HG03521 (cell line): ENCODE measurements around the gene DIO3.

Experiments used
- ATAC-seq: cut with Tn5 transposase; IDR thresholded peaks from one replicate; pipeline ENCODE4 v1.9.1; 2021; ENCODE audit warnings: mild to moderate bottlenecking, moderate library complexity; ENCODE audit not compliant: unreplicated experiment

DIO3 gene

DNA sequence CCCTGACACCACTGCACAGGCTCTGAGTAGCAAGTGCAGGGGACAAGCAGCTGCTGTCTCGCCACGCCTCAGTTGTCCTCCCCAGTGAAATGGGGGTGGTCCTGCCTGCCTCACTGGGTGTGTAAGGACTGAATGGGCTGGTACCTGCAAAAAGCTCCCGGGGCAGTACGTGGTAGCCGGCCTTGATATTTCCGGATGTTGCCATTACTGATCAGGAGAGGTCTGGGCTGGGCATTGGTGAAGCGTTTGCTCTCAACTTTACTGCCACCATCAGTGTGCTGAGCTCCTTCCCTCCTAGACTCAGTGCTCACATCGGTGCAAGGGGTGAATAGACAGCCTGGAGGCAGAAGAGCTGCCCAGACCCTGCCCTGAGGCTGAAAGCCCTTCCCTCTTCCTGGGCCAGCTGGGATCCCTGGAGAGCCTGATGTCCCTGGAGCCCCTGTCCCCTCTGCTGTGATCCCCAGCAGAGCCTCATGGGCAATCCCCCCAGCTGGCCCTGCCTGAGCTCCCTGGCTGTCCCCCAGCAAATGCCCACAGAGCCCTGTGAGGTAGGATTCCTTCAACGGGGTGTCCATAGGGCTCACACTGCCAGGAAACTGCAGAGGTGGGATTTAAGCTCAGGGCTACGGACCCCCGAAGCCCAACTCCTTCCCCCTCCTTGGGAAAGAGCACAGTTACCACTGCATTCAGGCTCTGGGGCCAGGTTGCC lies 18.2 kb downstream of the DIO3 start:
- ATAC-seq = no peak

DNA sequence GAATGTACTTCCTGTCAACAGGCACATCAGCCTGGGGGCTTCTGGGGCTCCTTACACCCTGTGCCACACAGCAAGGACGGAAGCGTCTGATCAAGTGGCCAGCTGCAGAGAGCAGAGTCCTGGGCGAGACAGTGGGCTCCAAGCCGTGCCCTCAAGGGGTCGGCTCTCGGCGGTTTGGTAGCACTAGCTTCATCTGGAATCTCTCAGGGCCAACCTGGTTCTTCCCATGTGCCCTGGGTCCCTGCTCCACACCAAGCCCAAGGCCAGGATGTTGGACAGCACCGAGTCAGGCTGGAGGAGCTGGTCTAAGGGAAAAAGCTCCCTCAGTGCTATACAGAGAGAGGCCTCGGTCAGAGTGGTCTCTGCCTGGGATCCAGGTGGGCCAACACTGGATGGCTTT lies 20.5 kb downstream of the DIO3 start:
- no peak for ATAC-seq

DNA sequence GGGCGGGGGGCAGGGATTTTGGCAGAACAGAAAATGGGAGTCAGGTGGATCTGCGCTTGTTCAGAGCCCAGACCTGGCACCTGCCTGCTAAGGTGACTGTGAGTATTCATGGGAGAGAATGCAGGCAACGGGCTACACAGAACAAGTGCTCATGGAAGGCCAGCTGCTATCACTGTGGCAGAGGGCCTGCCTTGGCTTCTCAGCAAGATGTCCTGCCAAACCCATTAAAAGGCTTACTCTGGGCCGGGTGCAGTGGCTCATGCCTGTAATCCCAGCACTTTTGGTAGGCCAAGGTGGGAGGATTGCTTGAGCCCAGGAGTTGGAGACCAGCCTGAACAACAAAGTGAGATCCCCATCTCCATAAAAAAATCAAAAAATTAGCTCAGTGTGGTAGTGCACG lies 21.0 kb downstream of the DIO3 start:
- no peak for ATAC-seq

DNA sequence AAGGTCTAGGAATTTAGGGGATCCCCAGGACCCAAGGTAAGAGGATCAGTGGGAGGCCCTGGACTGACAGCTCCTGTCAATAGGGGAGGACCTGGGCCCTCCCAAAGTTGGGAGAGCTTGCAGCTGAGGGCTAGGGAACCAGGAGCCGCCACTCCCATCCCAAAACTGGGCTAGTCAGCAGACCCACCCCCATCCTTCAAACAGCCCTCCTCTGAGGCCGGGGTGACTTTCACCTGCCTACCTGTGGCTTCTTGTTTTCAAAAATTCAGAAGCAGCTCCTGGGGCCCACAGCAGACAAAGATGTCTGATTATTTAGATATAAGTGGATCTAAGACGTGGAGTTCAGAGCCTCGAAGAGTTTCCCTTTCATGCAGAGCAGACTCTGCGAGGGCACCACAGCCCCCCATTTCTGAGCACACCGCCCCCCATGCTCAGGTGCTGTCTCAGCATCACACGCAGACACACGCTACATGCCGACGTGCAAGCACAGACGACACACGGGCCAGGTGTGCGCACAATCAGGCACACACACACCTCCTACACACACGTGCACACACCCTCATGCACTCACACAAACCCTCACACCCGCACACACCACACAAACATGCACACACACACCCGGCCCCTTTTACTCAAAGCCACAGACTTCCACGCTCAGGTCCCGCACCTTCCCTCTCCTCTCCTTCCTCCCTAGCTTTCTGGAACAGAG lies 21.9 kb downstream of the DIO3 start:
- no peak for ATAC-seq

DNA sequence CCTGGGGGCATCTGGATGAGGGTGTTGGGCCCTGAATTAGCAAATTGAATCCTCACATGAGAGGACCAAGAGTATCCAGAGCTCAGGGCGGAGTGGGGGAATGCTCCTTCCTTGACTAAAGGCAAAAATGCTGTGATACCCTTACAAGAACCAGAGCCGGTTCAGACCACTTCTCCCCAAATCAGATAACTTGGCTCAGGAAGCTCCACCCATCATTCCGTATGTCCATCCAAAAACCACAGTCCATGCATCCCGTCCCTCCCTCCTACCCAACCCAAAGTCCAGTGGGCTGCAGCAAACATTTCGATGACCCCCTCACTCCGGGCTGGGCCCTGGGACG lies 22.4 kb downstream of the DIO3 start:
- ATAC-seq = no peak

DNA sequence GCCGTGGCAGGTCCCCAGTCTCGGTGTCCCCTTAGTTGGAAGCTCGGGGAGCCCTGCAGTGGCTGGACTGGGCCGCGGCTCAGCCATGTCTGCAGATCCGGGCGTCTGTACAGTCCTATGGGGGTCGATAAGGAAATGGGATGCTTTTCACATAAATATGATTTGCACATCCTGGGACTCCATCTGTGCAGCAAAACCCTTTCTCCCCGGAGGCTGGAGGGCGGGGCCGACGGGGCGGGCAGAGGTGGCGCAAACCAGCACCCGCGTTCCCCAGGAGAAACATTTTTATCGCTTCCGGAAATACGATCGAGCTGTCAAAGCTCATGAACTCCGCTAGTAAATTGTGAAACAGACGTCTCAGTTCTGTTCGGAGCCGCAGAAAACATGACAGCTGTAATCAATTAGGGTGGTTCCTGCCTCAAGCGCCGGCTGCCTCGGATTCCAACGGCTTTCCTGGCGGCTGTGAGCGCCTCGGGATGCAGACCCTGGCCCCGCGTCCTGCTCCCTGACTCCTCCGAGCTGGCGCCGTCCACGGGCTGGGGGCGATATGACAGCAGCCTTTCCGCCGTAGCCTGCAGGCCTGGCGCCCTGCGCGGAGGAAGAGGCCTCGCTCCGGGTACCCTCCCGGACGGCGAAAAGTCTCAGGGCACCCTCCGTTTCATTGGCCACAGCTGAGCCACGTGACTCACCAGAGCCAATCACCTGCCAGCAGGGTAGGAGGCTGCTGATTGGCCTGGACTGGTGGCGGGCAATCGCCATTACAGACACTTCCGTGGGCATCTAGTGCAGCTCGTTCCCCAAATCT lies 23.0 kb downstream of the DIO3 start:
- ATAC-seq = no peak

DNA sequence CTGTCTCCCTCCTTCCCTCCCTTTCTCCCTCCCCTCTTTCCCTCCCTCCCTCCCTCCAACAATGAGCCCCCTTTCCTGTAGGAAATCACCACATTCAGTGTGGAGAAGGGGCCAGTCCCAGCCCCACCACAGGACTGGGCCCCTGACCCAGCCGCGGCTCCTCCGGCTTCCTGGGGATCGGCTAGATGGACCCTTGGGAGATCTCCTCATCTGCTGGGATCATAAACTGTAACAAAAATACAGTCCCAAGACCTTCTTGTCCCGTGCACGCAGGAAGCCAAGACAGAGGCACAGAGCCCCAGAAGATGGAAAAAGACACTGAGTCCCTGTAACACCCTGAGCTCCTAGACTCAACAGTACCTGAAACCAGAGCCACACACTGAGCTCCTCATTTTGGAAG lies 23.9 kb downstream of the DIO3 start:
- ATAC-seq = no peak

DNA sequence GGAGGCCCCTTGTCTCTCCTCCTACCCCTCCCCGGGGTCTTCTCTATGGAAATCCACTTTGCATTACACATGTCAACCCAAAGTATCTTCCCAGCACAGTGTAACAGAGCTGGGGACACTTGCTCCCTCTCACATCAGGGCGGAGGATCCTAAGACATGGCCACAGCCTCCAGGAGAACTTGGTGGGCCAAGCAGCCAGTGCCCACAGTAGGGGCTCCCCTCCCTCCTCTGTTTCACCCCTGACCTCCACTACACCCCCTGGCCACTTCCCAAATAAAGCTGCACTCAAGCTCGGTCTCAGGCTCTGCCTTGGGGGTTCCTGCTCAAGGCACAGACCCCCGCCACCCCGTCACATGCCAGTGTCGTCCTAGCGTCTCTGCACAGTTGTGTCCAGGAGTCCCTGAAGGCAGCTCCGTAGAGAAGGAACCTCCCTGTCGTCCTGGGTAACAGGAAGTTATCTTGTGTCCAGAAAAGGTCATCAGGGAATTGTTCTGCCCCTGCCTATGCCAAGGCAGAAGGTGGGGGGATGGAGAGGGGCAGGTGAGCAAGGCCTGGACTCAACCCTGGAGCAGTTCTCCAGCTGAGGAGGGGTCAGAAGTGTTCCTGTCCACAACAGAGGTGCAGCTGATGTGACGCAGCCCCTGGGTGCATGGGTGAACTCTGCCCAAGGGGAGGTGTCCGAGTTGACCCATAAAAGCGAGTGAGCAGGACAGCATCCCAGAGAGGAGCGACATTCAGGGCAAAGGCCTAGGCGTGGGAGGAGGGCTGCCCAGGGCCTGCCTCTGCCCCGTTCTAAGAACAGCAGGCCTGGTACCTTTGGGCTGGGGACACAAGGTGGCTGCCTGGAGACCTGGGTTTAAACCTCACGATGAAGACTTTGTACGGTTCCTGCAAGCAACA lies 25.5 kb downstream of the DIO3 start:
- ATAC-seq = no peak

DNA sequence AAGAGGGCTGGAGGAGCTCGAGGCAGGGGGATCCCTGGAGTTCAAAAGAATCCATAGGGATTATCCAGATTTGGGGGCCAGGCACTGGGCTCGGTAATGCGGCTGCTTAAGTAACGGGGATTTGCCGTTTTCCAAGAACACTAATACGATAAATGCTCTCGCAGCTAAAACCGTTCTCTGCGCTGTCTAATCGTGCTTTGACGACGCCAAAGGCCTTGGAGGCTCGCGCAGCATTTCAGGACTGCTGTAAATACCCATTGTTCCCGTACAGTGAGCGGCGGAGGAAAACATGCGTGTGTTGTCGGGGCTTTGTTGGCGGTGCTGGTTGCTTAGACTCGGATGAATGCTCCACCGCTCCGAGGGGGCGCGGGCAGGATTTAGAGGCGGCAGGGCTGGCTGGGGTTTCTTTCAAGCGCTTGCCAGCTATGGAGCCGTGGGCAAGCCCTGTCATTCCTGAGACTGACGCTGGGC lies 26.2 kb downstream of the DIO3 start:
- no peak for ATAC-seq

DNA sequence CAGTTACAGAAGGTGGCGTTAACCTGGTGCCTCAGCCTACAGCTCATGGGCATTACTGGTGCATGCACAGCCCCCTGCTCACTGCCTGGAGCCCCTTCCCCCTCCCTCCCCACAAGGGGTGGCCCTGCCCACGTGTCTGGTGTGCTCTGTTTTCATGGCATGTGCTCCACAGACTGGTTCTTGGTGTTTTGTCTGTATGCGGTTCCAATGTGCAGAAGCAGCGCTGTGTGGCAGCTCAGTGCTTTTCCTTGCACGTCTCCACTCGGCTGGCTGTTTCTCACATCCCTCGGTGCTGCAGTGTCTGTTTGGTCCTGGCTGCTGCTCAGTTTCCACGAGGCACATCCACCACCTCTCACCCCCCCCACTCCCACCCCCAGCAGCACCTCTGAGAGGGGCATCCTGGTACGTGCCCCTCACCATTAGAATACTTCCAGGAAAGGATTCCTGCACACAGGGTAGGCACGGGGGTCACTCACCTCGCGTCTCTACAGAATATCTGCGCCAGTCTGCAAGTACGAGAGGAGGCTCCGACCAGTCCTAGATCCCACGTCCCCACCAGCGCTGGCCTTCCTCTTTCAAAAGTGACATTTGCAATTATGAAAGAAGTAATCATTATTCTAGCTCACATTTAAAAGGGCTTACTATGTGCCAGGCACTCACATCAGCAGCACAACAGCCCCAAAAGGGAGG lies 27.1 kb downstream of the DIO3 start:
- no peak for ATAC-seq

DNA sequence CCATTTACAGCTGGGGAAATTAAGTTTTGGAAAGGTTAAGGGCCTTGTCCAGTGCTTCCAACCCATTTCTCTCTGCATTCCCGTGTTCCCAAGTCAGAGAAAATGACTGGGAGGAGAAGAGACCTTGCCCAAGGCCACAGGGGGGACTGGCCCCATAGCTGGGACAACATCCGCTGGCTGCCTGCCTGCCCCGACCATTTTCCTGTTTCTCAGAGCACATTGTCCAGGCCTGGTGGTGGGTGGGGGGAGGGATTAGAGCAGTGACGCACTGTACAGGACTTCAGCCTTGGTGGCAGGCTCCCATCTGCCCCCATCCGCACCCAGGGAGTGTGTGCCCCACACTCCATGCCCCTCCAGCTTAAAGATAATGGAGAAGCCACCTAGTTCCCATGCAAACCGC lies 27.7 kb downstream of the DIO3 start:
- ATAC-seq = no peak

DNA sequence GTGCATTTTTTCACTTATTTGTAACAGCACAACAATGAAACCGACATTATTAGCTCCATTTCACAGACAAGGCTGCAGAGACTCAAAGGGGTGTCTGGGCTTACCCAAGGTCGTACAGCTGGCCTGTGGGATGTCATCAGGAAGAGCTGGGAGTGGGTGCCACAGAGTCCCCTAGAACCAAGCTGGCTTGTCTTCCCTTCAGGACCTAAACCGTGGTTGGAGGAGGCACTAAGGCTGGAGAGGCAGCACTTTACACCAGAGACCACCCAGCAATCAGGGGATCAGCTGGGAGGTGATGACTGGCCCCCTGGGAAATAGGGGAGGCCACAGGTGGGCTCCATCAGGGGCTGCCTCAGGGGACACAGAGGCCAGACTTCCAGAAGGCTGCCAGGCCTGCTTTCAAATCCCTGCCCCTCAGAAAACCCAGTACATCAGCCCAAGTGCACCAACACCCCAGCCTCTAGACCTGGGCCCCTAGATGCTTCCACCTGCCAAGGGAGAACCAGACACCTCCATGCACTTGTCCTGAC lies 28.3 kb downstream of the DIO3 start:
- ATAC-seq = no peak

DNA sequence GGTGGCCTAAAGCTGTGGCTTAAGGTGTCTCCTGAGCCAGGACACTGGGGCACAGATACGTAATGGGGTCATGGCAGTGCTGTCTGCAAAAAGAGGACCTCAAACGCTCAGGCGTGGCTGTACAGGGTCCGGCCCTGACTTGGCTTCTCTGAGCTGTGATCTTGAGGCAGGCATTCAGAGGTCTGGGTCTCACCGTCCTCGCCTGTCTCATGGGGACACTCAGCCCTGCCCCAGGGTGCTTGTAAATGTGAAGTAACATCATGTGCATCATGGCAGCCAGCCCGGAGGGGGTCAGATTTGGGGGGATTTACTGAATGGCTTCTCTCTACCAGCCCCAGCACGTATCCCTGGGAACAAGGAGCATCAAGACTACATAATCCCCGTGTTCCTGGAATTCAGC lies 28.8 kb downstream of the DIO3 start:
- ATAC-seq = no peak

DNA sequence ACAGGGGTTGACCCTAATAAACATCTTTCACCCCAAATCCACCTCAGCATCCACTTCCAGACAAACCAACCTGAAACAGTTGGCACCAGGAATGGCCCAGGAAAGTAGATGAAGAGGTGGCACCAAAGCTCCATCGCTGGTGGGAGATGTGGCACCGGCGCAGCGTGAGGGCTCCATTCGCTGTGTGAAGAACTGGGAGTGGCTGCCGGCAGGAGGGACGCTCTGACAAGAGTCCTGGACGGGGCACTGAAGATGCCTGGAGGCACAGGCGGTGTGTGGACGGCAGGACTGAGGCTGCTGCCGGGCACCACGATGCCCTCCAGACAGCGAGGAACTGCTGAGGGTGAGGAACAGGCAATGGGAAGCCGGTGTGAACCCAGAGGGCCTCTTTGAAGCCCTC lies 29.3 kb downstream of the DIO3 start:
- no peak for ATAC-seq

DNA sequence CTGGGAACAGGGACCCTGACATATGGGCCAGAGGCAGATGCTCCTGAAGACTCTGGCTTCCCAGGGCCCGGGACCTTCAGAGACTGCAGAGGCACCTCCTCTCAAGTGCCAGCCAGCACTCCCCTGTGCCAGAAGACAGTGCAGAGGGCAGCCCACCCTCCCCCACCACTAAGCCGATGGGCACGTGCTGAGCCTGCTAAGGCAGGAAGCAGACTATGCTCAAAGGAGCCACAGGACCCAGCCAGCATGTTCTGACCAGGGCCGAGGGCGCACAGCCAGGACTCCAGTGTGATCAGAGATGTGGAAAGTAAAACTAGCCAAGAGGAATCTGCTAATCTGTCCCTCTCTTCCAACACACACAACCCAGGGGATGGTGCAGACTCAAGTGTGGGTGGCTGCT lies 29.8 kb downstream of the DIO3 start:
- ATAC-seq = no peak

DNA sequence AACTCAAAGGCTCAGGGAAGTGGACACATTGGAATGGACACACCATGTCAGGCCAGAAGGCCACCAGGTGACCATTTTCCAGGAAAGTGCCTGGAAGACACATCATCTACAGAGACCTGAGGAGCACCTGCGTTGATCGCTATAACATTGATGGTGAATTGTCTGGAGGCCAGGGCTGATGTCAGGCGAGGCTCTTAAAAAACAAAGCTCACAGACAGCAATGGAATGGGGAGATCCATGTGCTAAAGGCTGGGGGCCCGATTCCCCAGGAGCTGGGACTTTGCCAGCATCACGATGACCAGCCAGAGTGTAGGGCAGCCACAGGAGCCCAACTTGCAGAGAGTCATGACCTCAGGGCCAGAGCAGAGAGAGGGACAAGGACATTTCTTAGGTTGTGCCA lies 30.3 kb downstream of the DIO3 start:
- ATAC-seq = no peak

DNA sequence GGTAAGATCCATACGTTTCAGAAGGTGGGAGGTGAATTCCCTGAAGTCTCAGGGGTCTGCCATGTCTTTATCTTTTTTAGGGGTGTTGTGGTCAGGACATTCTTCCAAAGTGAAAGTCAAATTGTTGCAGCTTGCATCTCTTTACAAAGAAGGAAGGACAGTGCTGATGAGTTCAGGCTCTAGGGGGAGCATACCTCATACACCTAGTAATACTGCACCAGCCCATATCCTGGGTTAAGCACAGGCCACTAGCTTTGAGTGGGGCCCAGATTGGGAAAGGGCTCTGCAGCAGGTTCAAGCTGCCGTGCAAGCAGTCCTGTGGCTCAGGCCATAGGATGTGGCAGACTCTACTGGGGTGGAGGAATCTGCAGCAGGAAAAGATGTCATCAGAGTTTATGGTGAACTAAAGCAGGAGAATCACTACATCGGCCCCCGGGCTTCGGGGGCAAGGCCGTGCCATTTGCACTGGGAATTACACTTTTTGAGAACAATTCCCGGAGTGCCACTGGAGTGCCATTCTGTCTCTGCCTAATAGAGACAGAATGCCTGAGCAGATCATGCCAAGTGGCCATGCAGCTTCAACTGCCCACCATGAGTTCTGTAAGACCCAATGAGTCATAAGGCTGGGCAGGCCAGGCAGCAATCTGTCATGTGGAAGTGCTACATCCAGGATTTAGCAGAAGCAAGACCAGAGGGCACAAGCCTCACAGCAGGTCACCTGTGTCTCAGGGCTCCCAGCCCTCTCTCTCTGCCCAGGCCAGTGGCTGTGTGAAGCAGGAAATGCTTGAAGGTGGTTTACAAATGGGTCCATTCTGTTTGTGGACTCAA lies 32.3 kb downstream of the DIO3 start:
- ATAC-seq = no peak

DNA sequence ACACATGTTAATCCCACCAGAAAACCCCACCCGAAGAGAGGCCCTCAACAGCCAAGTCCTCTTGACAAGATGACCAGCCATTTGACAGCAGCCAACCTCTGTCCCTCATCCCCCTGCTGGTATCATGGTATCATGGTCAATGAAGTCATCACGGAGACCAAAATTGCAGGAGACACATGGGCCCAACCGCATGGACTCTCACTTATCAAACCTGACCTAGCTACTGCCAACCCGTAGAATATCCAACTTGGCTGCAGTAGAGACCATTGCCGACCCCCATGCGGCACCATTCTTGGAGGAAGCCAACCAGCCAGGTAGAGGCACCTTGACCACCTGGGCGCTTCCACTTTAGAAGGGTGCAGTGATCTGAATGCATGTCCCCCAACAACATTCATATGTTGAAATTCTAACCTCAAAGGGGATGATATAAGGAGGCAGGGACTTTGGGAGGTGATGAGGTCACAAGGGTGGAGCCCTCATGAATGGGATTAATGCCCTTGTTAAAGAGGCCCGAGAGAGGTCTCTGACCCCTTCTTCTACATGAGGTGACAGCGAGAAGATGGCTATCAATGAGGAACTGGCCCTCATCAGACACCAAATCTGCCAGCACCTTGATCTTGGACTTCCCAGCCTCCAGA lies 33.3 kb downstream of the DIO3 start:
- no peak for ATAC-seq

DNA sequence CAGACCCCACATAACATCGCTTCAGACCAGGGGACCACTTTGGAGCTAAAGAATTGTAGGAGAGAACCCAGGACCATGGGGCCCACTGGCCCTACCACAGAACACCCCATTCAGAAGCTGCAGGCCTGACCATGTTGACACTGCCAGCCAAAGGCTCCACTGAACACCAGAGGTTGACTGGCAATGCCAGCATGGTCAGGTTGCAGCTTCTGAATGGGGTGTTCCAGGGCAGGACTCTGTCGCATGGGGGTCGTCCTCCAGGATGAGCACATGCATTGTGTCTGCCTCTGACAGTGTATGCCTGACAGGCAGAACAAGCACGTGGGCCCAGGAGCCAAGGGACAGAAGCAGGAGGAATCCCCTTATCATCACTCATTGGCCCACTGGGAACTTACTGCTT lies 34.1 kb downstream of the DIO3 start:
- no peak for ATAC-seq
